Stimulated activated CD4-positive, alpha-beta T cell treated with anti-CD3 and anti-CD28 coated beads, Interleukin-2, amount 100 ng/mL, for 48 hours (primary cell): ENCODE data around the gene PTH.
A peak's percentile ranks its signal among the peaks of the same experiment; 100 is the strongest.

Experiments used
- DNase-seq, 2 donors: peaks; one replicate each; pipeline ENCODE4 v3.0.0-alpha.2; 2020

The PTH gene

DNA sequence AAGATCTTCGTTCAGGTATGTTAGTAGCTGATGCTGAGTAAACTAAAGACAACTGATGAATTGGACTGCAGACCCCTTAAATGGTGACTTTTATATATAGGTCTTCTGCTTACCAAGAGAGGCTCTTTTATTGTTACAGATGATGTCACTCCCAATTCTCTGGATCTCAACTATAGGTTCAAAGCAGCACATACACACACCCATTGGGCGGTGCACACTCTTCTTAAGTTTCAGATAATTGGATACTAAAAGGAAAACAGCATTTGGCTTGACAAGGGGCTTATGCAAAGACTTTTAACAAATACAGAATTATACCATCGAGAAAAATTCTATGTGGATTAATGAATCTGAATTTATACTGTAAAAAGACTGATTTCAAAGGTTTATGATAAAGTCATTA lies at the start of gene PTH:
PTH (minus strand) TSS at position 69 of the 400 bp plus-strand sequence. CDS start 3,142 bp downstream, outside the sequence.
- no peak for DNase-seq

- DNase-seq: no peak
These were observed 42.2 kb upstream of the PTH start for GRCh38 chr11:13538044-13538443.

DNA sequence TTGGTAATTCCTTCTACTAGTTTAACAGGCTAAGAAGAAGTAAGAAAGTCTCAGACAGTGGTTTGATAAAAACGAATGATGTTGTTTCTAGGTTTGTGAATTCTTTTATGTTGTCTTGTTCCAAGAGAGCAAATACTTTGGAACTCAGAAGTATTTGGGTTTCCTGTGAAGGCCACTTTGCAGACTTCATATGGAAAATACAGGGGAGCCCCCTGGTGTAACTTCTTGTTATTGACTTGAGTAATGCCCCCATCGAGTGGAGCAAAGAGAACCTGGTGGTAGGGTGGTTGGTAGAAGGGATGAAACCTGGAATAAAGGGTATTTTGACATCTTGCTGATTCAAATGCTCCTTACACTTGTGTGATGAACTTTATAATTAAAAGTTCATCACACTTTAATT lies 40.0 kb upstream of the PTH start:
- DNase-seq: no peak

- no peak for DNase-seq
These were observed 38.6 kb upstream of the PTH start for GRCh38 chr11:13534358-13534757.

GRCh38 chr11:13525257-13525656 lies 29.5 kb upstream of the PTH start:
- DNase-seq: no peak

DNA sequence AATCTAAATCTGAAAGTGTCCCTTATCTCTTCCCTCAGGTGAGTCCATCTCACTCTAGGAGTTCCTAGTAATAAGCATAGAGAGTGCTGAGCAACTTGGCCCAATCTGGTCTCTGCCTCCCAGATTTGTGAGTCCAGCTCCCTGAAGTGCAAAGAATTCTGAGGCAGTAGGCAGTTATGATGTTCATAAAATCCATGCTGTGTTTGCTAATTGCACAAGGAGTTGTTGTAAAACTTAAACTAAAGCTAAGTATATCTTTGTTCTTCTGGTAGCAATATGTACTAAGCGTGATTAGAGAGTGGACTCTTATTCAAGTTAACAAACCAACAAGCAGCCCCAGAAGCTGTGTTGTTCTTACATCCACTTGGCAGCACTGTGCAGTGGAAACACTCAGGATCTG lies 7.6 kb upstream of the PTH start:
- no peak for DNase-seq

DNA sequence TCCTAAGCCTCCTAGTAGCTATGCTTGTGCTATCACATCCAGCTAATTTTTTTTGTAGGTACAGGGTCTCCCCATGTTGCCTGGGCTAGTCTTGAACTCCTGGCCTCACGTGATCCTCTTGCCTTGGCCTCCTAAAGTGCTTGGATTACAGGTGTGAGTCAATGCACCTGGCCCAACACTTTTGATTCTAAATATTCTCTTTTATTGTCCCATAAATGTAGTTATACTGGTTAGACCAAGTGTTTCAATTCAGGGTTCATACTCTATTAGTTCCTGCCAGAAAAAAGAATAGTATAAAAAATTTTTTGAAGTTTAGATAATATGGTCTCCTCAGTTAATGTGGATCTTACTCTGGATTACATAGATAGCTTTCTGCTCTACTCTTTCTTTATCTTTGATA lies 6.7 kb upstream of the PTH start:
- no peak for DNase-seq

DNA sequence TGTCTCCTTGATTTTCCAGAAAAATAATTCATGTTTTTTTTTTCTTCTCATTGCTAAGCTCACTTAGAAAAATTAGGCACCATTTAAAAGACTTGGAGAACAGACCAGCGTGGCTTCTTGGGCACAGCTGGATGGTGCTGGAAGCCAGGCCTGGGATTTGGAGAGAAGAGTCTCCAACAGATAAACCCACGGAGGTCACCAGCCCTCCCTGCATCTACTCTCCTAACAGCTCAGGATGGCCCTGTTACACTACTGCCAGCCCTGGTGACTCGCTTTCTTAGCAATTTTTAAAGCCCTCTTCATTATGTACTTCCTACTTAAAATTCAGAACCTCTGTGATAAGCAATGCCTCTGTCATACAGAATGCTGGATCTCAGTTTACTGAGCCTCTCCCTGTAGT lies 1.7 kb downstream of the PTH start:
- DNase-seq: no peak

- no peak for DNase-seq
These were observed 8.2 kb downstream of the PTH start for GRCh38 chr11:13487661-13488030.

GRCh38 chr11:13486926-13487660 lies 8.7 kb downstream of the PTH start:
- peak; percentile 37 to 62 for DNase-seq

DNA sequence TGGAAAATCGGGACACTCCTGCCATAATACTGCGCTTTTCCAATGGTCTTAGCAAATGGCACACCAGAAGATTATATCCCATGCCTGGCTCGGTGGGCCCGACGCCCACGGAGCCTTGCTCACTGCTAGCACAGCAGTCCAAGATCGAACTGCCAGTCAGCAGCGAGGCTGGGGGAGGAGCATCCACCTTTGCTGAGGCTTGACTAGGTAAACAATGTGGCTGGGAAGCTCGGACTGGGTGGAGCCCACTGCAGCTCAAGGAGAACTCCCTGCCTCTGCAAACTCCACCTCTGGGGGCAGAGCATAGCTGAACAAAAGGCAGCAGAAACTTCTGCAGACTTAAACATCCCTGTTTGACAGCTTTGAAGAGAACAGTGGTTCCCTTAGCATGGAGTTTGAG lies 15.6 kb downstream of the PTH start:
- DNase-seq: no peak

DNA sequence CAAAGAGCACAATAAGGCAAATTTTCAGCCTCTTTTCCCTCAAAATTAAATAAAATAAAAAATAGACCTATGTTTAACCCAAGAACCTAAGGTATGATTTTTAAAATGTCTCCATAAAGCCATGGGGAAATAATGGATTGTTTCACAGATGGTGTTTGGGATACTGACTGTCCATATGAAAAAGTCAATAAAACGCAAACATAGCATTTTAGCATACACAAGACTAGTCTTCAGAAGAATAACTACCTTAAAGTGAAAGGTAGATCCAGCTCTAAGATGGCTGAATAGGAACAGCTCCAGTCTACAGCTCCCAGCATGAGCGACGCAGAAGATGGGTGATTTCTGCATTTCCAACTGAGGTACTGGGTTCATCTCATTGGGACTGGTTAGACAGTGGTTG lies 16.1 kb downstream of the PTH start:
- no peak for DNase-seq

DNA sequence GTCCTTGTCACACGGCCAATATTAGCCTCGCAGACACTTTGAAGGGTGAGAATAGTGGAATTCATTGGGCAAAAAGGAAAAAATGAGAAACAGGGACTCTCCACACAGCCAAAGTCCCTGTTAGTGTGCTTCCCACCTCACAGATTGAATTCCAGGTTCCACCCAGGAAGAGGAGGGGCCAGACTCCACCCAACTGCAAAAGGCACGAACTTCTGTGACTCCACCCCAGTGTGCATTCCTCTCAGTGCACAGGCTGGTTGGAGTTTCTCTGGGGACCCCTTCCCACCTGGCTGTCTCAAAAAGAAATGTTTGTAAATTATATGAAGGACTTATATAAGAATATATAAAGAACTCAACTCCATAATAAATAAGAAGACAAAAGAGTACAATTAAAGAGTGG lies 20.7 kb downstream of the PTH start:
- DNase-seq: no peak

DNA sequence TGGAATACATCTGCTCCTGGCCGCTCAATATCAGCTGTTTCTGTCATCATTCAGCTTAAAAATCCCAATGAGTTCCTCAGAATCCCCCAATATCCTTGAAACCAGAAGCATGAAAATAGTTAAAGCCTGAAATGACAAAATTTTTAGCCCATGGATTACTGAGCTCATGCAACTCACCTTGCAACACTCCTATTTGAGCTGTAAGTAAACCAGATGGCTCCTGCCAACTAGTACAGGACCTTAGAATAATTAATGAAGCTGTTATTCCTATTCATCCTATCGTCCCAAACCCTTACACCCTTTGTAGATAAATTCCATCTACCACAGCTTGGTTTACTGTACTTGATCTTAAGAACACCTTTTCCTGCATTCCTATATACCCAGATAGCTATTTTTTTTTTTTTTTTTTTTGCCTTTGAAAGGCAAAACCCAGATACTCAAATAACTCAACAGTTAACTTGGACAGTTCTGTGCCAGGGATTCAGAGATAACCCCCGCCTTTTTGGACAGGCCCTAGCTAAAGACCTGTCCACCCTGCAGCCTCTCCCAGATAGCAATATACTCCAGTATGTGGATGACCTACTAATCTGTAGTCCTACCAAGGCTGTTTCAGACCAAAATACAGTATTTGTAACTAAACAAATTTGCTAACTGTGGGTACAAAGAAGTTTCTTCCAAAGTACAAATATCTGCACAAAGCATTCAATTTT lies 22.6 kb downstream of the PTH start:
- no peak for DNase-seq

- no peak for DNase-seq
These were observed 27.0 kb downstream of the PTH start for GRCh38 chr11:13468750-13469149.

DNA sequence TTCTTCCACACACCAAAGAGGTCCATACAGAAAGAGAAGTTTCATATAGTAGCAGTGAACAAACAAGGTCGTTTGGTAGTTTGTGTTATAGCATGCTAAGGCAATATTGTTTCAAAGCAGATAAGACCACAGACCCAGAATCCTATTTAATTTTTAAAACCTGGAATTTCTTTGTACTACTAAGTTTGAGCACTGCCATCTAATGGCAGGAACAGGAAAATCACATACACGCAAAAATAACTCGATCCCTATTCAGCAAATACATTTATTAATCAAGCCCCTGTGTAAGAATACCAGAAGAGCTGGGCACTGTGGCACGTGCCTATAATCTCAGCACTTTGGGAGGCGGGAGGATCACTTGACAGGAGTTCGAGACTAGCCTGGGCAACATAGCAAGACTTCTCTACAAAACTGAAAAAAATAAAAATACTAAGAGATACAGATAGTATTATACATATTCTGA lies 29.9 kb downstream of the PTH start:
- DNase-seq: no peak

- no peak for DNase-seq
These were observed 32.0 kb downstream of the PTH start for GRCh38 chr11:13463779-13464290.

- DNase-seq: peak; percentile 84 to 88
These were observed 32.7 kb downstream of the PTH start, which contains the start of gene BTBD10 for GRCh38 chr11:13462901-13463778. Gene BTBD10, minus strand, starts transcription at chr11:13463222. Its CDS starts 18,098 bp downstream, at chr11:13445124.

- DNase-seq: peak; percentile 31 to 54
These were observed 33.4 kb downstream of the PTH start for GRCh38 chr11:13462311-13462900.

DNA sequence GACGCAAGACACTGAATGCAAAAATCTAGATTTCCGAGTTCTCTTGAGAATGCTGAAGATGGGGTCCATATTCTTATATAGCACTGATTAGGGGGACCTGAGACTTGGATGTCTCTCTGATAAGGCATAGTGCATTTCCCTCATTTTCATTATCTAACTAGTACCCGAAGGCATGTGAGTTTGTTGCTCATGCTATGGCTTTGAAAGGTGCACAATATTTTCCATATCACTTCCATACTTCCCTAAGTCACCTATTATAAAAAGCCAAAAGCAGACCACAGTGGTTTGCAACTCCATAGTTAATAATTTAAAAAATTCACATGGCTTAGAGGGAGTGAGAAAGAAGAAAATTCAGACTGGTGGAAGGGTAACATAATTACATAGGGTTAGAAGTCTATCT lies 34.5 kb downstream of the PTH start:
- DNase-seq: no peak

DNA sequence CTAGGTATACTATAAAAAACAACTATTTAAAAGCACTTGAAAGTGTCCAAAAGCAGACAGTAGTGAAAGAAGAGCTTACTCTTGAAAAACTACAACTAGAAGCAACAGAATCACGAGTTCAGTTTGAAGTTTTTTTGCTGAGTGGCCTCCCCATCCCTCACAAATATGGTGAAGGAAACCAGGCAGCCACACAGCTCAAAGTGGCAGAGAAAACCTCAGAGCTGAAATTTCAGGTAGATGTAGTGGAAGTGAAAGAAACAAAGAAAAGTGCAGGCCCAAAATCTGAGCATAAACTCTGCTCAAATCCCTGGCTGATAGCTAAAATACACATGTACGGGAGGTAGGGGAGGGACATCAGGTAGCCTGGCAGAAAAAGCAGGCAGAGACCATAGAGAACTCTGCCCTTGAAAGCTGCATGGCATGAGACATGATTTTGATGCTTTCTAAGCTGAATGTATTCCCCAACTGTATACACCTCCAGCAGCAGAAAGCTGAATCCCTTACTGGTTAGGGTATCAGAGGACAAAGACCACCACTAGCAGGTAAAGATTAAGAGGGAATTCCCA lies 44.9 kb downstream of the PTH start:
- DNase-seq: no peak

GRCh38 chr11:13449522-13449921 lies 46.3 kb downstream of the PTH start:
- DNase-seq: no peak
